BLaER1 (cell line): ENCODE data around the gene GALNT6.

Source experiments
- H3K27ac ChIP-seq: shearing (Covaris generic); formaldehyde crosslinking; 2 replicates; pipeline ENCODE4 v1.8.1; 2022
- H3K27me3 ChIP-seq: shearing (Covaris generic); formaldehyde crosslinking; 2 replicates; pipeline ENCODE4 v1.8.1; 2022
- H3K36me3 ChIP-seq: shearing (Covaris generic); formaldehyde crosslinking; 2 replicates; pipeline ENCODE4 v1.8.1; 2022
- H3K4me1 ChIP-seq: shearing (Covaris generic); formaldehyde crosslinking; 2 replicates; pipeline ENCODE4 v1.8.1; 2022
- H3K4me2 ChIP-seq: shearing (Covaris generic); formaldehyde crosslinking; 2 replicates; pipeline ENCODE4 v1.8.1; 2022
- H3K4me3 ChIP-seq: shearing (Covaris generic); formaldehyde crosslinking; 2 replicates; pipeline ENCODE4 v1.8.1; 2022
- H3K9ac ChIP-seq: shearing (Covaris generic); formaldehyde crosslinking; 2 replicates; pipeline ENCODE4 v1.8.1; 2022
- H3K9me3 ChIP-seq: shearing (Covaris generic); formaldehyde crosslinking; 2 replicates; pipeline ENCODE4 v1.8.1; 2022
- H4K20me1 ChIP-seq: shearing (Covaris generic); formaldehyde crosslinking; 2 replicates; pipeline ENCODE4 v1.8.1; 2022
- Cebpa-rat ChIP-seq: shearing (Covaris generic); IDR thresholded peaks from 2 replicates; pipeline ENCODE4 v1.8.1; 2022

The GALNT6 gene

GRCh38 chr12:51397670-51398069, 6.5 kb upstream of the GALNT6 start:
- Histone ChIP-seq H3K4me1 (peaks cover 23% of the 10 kb centered on the region), H3K9me3 (no peaks in the 10 kb centered on the region), H3K27ac (no peak overlapping the region), H3K4me3 (no peak overlapping the region), H3K4me2 (no peak overlapping the region), H3K36me3 (no peaks in the 10 kb centered on the region), H3K27me3 (peaks cover 30% of the 10 kb centered on the region), H4K20me1 (peaks cover 16% of the 10 kb centered on the region), H3K9ac (no peak overlapping the region)
- no peak for TF ChIP-seq Cebpa-rat

GRCh38 chr12:51395283-51396230, 4.4 kb upstream of the GALNT6 start:
- Histone ChIP-seq H3K9ac (no peak overlapping the region), H3K9me3 (no peaks in the 10 kb centered on the region), H3K4me2 (peak overlapping the region; percentile 44), H3K36me3 (no peaks in the 10 kb centered on the region), H4K20me1 (peaks cover 27% of the 10 kb centered on the region), H3K4me3 (no peak overlapping the region), H3K27ac (no peak overlapping the region), H3K27me3 (peaks cover 51% of the 10 kb centered on the region), H3K4me1 (peaks cover 40% of the 10 kb centered on the region)
- TF ChIP-seq Cebpa-rat = no peak

GRCh38 chr12:51393676-51394545, 2.7 kb upstream of the GALNT6 start:
- peak overlapping the region; percentile 28 for H3K4me2 ChIP-seq
- no peak overlapping the region for H3K27ac ChIP-seq
- no peak overlapping the region for H3K9ac ChIP-seq
- no peak overlapping the region for H3K4me3 ChIP-seq
- no peak for TF ChIP-seq Cebpa-rat
- peaks cover 63% of the 10 kb centered on the region for H3K27me3 ChIP-seq
- H3K4me1 ChIP-seq = peaks cover 40% of the 10 kb centered on the region
- peaks cover 27% of the 10 kb centered on the region for H4K20me1 ChIP-seq
- no peaks in the 10 kb centered on the region for H3K36me3 ChIP-seq
- H3K9me3 ChIP-seq = no peaks in the 10 kb centered on the region

GRCh38 chr12:51392556-51393237, 1.5 kb upstream of the GALNT6 start:
- Histone ChIP-seq H3K27me3 (peaks cover 72% of the 10 kb centered on the region), H3K9me3 (no peaks in the 10 kb centered on the region), H3K4me1 (peaks cover 40% of the 10 kb centered on the region), H3K4me2 (peak overlapping the region; percentile 99), H3K27ac (no peak overlapping the region), H3K36me3 (no peaks in the 10 kb centered on the region), H3K9ac (no peak overlapping the region), H4K20me1 (peaks cover 27% of the 10 kb centered on the region), H3K4me3 (peak overlapping the region; percentile 70; the same call in 1 of the 2 replicates)
- no peak for TF ChIP-seq Cebpa-rat

- Histone ChIP-seq H3K4me3 (peak overlapping the region; percentile 70), H3K36me3 (no peaks in the 10 kb centered on the region), H3K9me3 (no peaks in the 10 kb centered on the region), H3K27ac (no peak overlapping the region), H4K20me1 (peaks cover 27% of the 10 kb centered on the region), H3K9ac (peak overlapping the region; percentile 38; the same call in 1 of the 2 replicates), H3K4me1 (peaks cover 40% of the 10 kb centered on the region), H3K4me2 (peak overlapping the region; percentile 99), H3K27me3 (peaks cover 73% of the 10 kb centered on the region)
- TF ChIP-seq Cebpa-rat = no peak
These were observed 319 bp downstream of the GALNT6 start for GRCh38 chr12:51390891-51391282.

- Histone ChIP-seq H3K36me3 (no peaks in the 10 kb centered on the region), H3K4me1 (peaks cover 36% of the 10 kb centered on the region), H3K9ac (no peak overlapping the region), H4K20me1 (peaks cover 27% of the 10 kb centered on the region), H3K27me3 (peaks cover 70% of the 10 kb centered on the region), H3K9me3 (no peaks in the 10 kb centered on the region), H3K4me3 (no peak overlapping the region), H3K4me2 (no peak overlapping the region), H3K27ac (no peak overlapping the region)
- TF ChIP-seq Cebpa-rat = no peak
These were observed 749 bp downstream of the GALNT6 start for GRCh38 chr12:51390457-51390856.

GRCh38 chr12:51389302-51389999, 1.8 kb downstream of the GALNT6 start:
- no peak for TF ChIP-seq Cebpa-rat
- Histone ChIP-seq H3K4me3 (no peak overlapping the region), H3K4me2 (no peak overlapping the region), H3K4me1 (peaks cover 31% of the 10 kb centered on the region), H3K36me3 (no peaks in the 10 kb centered on the region), H3K9ac (no peak overlapping the region), H3K27me3 (peaks cover 61% of the 10 kb centered on the region), H3K9me3 (no peaks in the 10 kb centered on the region), H3K27ac (no peak overlapping the region), H4K20me1 (peaks cover 27% of the 10 kb centered on the region)

GRCh38 chr12:51388846-51389245, 2.4 kb downstream of the GALNT6 start:
- H3K9ac ChIP-seq = no peak overlapping the region
- peaks cover 31% of the 10 kb centered on the region for H3K4me1 ChIP-seq

More at GRCh38 chr12:51388846-51389245, 2.4 kb downstream of the GALNT6 start:
- H3K27ac ChIP-seq = no peak overlapping the region
- H3K36me3 ChIP-seq = no peaks in the 10 kb centered on the region
- H3K27me3 ChIP-seq = peaks cover 55% of the 10 kb centered on the region
- H3K9me3 ChIP-seq = no peaks in the 10 kb centered on the region
- TF ChIP-seq Cebpa-rat = no peak
- H3K4me3 ChIP-seq = no peak overlapping the region
- H4K20me1 ChIP-seq = peaks cover 22% of the 10 kb centered on the region
- H3K4me2 ChIP-seq = no peak overlapping the region
